Endometrium (tissue), 2 donors: Measurements from ENCODE around the gene DNAH10.
"Not testable (repeated sequence)": the region's sequence is repeated elsewhere in the genome, so short reads cannot be mapped to it uniquely, and the experiment has no call there.

Experiments used
- FAIRE-seq: peaks from 2 replicates; lab custom pipeline; 2012; peaks lifted over from hg19 to GRCh38; lab: Jason Lieb, UNC
- donor health status: control.
- donor health status: control.

The DNAH10 gene

DNA sequence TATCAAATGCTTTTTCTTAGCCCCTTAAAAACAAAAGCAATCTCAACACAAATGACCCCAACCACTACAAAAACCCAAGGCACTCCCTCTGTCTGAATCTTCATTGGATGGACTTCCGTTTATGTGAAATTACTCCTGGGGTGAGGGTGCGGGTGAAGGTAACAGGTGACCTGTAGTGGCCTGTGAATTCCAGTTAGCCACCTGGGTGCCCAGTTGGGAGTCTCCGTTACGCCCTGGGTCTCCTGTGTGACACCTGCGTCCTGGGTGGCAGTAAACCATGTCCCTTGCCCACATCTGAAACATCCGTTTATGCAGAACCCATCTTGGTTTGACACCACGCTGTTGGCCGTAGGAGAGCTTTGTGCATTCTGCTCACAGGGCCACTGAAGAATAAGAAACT, 148.0 kb downstream of the DNAH10 start:
- no peak for FAIRE-seq

DNA sequence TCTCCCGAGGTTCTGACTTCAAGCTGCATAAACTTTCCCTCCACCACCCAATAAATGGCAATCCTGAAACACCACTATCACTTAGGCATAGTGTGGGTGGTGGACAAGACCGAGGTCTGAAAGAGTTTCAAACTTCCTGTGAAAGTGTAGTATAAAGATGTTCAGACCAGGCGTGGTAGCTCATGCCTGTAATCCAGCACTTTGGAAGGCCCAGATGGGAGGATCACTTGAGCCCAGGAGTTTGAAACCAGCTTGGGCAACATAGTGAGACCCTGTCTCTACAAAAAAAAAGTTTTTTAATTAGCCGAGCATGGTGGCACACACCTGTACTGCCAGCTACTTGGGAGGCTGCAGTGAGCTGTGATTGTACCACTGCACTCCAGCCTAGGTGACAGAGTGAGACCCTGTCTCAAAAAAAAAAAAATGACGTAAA, 148.7 kb downstream of the DNAH10 start:
- FAIRE-seq, result no peak

DNA sequence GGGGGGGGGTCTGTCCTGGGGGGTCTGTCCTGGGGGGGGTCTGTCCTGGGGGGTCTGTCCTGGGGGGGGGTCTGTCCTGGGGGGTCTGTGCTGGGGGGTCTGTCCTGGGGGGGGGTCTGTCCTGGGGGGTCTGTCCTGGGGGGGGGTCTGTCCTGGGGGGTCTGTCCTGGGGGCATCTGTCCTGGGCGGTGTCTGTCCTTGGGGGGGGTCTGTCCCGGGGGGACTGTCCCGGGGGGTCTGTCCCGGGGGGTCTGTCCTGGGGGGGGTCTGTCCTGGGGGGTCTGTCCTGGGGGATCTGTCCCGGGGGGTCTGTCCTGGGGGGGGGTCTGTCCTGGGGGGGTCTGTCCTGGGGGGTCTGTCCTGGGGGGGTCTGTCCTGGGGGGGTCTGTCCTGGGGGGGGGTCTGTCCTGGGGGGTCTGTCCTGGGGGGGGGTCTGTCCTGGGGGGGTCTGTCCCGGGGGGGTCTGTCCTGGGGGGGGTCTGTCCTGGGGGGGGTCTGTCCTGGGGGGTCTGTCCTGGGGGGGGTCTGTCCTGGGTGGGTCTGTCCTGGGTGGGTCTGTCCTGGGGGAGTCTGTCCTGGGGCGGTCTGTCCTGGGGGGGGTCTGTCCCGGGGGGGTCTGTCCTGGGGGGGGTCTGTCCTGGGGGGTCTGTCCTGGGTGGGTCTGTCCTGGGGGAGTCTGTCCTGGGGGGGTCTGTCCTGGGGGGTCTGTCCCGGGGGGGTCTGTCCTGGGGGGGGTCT, 149.7 kb downstream of the DNAH10 start:
- not testable (repeated sequence) for FAIRE-seq

DNA sequence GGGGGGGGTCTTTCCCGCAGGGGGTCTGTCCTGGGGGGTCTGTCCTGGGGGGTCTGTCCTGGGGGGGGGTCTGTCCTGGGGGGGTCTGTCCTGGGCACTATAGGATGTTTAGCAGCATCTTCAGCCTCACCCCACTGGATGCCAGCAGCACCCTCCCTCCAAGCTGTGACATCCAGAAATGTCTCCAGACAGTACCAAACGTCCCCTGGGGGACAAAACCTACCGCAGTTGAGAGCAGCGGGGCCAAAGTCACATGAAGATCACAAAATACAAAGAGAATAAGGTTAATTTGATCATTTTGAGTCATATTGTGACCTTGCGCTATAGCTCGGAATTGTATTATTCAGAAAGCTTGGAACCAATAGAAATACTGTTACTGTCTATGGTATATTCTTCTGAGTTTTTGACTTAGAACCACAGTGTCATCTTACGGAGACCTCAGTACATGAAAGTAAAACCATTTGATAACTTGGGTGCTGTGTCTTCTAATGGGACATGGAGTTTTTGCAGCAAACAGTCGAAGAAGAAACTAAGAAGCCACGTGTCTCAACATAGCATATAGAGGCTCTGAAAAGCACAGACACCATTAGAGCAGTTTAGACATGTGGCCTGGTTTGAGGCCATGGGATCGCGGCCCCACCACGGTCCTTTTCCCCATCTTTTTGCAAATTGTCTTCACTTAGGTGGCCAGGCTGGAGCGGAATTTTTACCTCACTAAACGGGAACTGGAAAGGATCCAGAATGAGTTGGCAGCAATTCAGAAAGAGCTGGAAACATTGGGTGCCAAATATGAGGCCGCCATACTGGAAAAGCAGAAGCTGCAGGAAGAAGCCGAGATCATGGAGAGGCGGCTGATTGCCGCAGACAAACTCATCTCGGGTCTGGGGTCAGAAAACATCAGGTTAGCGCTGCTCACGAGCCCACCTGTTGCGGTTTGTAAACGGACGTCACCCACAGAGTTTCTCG, 150.6 kb downstream of the DNAH10 start:
- FAIRE-seq, result no peak

DNA sequence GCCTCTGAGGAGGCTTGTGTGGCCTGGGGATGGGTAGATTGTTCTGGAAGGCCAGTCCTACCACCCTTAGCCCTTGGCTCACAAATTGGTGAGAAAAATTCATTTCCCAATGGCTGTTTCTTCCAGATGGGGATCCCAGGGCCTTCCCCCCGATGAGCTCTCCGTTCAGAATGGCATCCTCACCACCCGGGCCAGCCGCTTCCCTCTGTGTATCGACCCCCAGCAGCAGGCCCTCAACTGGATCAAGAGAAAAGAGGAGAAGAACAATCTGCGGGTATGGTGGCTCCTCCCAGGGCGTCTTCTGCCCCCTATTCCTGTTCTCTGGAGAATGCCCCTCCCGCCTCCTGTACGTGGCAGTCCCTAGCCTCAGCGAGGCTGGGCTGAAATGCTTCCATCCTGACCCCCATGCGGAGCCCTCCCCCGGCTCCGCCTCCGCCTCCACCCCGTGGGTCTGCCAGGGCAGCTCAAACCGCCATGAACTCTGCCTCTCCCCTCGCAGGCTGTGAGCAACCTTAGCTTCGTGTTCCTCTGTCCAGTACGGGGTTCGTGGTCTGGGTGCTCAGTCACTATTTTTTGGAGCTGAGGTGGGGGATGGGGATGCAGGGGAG, 152.7 kb downstream of the DNAH10 start:
- no peak for FAIRE-seq

DNA sequence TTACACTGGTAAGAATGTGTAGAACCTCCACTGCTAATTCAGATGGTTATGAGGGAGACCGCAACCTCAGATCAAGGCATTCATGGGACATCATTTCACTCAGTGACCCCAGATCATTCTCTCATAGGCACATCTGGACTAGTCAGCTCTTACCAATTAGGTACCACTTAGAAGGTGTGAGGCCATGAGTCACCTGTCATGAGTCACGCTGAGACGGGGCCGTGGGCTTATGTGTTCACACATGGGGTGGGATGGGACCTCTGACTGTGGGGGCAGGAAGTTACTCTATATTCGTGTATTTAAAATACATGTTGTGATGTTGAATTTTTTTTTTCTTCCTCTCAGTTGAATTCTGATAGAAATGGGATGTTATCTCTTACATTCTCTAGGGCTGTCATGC, 154.6 kb downstream of the DNAH10 start:
- no peak for FAIRE-seq

DNA sequence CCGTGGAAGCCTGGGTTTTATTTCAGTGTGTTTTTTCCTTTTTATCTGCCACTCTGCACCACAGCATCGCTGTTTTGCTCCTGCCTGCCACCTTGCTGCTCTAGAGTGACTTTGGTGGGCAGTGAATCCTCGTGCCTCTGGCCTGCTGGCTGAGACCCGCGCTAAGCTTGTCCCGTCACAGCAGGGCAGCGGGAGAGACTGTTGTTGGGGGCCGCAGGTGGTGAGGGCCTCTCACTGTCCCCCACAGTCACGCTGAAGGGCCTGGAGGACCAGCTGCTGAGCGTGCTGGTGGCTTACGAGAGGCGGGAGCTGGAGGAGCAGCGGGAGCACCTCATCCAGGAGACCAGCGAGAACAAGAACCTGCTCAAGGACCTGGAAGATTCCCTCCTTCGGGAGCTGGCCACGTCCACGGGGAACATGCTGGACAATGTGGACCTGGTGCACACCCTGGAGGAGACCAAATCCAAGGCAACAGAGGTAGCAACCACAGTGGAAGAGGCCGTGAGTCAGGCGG, 155.3 kb downstream of the DNAH10 start:
- no peak for FAIRE-seq

DNA sequence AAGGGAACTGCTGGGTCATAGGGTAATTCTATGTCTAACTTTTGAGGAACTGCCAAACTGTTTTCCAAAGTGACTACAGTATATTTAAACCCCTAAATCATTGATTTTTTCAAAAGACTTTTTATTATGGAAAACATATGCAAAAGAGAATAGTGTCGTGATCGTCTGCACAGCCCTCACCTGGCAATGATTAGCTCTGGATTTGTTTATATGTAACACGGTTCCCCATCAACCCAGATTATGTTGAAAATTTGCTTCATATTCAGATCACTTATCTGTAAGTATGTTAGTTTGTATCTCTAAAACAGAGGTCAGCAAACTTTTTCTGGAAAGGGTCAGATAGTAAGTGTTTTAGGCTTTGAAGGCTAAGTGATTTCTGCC, 157.9 kb downstream of the DNAH10 start:
- no peak for FAIRE-seq

DNA sequence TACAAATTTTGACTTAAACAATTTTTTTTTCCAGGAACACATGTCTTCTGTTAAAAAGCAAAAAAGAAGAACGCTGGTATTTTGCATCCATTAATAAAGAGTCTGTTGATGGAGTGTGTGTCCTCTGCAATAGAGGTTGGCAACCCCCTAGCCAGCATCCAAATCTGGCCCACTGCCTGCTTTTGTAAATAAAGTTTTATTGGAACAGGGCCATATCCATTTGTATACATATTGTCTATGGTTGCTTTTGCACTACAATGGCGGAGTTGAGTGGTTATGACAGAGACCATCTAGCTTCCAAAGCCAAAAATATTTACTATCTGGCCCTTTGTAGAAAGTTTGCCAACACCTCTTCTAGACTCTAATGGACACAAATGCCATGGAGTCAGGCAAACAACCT, 160.9 kb downstream of the DNAH10 start:
- FAIRE-seq, result no peak

DNA sequence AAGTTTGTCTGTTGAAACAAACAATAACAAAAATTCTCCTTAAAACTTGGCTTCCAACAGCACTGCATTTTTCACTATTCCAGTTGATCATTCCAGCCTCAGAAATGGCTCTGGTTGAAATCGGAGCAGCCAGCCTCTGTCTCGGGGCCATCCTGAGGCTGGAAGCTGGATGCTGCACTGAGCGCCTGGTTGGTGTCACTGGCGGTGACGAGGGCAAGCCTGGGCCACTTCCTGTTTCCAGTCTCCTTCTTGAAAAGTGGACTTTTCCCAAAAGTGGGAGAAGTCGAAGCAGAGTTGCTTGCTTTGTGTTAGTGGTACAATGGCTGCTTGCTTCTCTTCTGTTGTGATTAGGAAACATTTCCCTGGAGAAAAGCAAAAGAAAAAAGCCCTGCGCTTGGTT, 161.8 kb downstream of the DNAH10 start:
- no peak for FAIRE-seq

DNA sequence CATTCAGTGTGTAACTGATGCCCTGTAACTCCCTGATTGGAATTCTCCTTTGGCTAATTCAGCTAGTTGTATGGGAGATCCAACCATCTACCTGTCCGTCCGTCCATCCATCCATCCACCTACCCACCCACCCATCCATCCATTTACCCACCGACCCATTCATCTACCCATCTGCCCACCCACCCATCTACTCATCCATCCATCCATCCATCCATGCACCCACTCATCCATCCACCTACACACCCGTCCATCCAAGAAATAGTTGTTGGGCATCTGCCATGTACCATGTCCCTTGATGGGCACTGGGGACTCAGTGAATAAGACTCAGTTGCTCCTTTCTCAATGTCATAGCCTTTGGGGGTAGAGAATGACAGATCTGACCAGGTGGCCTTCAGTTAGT, 162.4 kb downstream of the DNAH10 start:
- no peak for FAIRE-seq

DNA sequence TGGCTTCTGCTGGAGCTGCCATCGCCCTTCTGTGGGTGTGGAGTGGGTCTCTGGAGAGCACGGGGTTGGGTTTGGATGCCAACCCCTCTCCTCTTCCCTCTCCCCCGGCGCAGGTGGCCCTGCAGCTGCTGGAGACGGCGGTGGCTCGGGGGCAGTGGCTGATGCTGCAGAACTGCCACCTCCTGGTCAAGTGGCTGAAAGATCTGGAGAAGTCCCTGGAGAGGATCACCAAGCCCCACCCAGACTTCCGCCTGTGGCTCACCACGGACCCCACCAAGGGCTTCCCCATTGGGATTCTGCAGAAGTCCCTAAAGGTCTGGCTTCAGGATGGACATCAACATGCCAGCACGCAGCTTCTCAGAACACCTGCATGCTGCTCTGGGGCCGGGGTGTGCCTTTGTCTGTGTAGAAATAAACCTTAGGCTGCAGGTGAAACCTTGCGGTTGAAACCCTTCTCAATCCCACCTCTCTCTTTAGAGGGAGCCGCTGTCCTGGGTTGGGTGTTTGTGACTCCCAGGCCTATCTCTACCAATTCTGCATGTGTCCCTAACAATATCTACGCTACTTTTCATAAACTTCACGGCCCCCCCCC, 166.3 kb downstream of the DNAH10 start:
- FAIRE-seq, result no peak

DNA sequence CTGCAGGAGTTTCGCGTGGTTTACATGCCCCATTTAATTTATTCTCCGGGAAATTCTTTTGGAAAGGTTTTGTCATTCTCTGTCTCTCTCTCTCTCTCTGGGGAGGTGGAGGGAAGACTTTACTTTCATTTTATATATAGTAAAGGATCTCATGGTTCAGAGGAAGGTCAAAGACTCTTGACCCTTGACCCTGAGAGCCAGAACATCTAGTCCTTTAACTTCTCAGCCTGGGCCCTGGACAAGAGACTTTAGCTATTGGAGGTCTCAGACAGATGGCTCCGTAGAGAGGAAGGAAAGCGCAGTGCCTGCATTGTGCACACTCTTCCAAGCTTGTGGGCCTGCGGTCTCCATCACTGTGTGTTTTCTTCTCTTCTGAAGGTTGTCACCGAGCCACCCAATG, 166.8 kb downstream of the DNAH10 start:
- no peak for FAIRE-seq

DNA sequence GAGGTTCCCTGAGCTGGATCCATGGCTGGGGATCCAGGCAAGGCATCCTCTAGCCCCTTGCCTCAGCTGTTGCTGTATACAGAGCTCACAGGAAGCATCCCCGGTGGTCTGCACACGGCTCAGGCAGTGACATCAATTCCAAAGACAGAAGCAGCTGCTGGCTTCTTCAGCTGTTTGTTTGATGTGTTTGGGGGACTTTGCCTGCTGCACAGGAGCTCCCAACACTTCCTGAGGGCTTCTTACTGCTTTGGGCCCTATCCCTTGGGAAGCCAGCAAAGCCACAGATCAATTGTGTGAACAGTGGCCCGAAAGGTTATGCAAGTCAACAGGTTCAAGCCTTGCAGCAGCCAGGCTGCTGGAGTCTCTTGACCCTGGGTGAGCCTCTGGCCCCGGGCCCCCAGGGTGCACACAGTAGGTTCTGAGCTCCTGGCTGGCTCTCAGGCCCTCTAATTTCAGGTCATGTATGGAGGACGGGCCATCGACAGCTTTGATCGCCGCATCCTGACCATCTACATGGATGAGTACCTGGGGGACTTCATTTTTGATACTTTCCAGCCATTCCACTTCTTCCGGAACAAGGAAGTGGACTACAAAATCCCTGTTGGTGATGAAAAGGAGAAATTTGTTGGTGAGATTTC, 168.0 kb downstream of the DNAH10 start:
- FAIRE-seq, result no peak

DNA sequence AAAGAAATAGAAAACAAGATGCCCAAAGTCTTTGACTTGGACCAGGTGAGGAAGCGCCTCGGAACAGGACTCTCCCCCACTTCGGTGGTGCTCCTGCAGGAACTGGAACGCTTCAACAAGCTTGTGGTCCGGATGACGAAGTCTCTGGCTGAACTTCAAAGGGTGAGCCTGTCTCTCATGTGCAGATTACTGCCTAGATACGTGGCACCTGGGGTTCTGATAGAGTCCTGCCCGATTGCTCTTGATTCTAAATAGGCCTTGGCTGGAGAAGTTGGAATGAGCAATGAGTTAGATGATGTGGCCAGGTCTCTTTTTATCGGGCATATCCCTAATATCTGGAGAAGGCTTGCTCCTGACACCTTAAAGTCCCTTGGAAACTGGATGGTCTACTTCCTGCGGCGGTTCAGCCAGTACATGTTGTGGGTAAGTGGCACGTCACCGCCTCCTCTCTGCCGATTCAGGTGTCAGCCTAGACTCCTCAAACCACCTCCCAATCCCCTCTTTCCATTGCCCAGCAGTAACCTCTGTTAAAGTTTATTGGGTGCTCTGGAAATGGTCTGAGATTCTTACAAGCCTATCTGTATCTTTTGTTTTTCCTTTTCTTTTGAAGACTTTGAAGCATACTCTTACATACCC, 169.7 kb downstream of the DNAH10 start:
- FAIRE-seq, result no peak

DNA sequence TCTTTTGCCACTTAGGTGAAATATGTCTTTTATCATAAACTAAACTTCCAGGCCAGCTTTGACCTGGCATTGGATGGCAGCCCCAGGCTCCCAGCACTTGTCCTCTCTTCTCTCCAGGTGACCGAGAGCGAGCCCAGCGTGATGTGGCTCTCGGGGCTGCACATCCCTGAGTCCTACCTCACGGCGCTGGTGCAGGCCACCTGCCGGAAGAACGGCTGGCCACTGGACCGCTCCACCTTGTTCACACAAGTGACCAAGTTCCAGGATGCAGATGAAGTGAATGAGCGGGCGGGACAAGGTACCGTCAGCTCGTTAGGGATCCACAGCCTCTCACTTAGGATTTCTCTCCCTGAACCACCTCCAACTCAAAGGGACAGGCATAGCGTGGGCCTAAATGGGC, 171.1 kb downstream of the DNAH10 start:
- no peak for FAIRE-seq

DNA sequence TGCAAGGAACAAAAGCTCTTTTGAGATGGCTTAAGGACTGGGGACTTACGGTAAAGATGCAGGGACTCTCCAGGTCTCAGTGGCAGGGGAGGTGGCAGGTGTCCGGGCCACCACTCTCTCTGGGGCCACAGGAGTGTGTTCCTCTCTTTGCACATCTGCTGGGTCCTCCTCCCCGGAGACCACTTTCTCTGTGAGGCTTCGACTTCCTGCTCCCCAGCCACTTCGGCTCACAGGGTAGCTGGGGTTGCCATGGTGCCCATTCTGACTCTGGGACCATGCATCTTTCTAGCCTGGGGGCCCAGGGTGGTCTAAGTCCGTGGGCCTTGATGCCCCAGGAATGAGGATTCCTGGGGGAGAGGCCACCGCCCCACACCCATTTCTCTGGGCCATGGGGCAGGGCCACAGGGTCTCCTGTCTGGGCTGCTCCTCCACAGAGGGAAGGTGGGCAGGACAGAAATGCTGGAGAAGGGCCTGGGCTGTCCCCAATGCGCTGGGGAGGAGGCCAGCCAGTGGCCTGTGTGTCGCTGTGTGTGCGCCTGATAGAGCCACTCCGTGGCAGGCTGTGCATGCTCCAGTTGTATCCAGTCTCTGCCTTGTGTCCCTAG, 172.0 kb downstream of the DNAH10 start:
- no peak for FAIRE-seq

DNA sequence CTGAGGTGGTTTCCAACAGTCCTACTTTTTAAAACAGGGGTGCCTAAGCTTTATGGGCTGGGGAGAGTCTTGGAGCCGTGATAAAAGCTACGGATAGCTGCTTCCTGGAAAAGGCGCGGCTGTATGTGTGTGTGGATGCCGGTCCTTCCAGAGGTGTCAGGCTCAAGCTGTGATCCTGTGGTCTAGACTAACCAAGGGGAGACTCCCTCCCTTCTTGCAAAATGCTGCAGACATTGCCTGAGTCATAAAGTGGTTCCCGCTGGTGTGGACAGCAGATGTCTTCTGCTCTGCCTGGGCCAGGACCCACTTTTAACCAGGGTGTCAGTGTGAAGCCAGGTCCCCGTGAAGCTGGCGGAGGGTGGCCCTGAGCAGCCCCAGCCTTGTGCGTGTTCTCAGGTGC, 172.7 kb downstream of the DNAH10 start:
- FAIRE-seq, result no peak

DNA sequence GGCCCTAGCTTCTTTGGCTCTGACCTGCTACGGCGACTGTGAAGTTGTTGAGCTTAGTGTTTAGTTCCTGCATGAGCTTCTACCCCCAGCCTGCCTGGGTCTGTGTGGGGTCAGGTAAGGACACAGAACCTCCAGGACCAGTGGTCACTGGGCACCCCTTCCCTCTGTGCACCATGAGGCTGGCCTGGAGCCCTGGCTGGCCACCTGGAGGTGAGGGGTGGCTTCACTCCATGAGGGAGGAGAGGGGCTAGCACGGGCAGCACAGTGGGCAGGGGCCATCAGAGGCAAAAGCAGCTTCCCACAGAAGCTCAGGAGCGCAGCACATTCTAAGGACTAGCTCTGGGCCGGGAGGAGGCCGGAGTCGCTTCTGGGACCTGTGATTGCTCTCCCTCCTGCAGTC, 173.9 kb downstream of the DNAH10 start:
- no peak for FAIRE-seq

DNA sequence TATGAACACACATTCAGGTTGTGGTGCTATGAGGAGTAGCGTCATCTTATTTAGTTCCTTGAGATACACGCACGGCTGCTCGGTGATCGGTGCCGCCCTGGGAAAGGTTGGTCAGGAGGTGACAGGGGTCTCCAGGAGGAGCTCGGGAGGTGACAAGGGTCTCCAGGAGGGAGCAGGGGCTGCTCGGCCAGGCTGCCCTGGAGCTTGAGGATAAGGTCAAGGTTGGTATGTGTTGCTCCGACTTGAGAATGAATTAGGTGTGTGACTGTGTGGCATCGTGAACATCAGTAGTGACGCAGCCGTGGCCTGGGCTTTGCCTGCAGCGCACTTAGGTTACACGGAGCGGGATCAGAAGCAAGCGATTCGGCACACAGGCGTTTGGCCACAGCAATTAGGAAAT, 174.4 kb downstream of the DNAH10 start:
- FAIRE-seq, result no peak
